ENCODE results near the gene TPPP2.
A peak's percentile ranks its signal among the peaks of the same experiment; 100 is the strongest.
"Not testable (repeated sequence)": the region's sequence is repeated elsewhere in the genome, so short reads cannot be mapped to it uniquely, and the experiment has no call there.

Gene TPPP2

DNA sequence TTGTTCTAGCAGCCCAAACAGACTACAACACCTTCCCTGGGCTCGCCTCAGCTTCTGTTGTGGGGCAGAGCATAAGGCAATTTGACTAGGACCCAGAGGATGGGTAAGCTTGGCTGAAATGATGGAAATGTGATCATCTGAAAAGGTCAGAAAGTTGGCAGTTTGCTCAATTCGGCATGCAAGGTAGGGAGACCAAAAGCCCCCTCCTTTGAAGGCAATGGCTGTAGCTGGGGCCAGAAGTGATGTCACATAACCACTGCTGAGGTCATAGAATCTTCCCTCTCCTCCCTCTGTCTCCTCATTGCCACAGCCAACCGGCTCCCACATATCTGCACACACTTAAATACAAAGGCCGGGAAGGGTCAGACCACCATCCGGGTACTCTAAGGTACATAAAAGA, at the start of gene TPPP2:
Gene TPPP2 (plus strand): TSS at position 301 of the 400 bp plus-strand sequence. CDS start 365 bp downstream, outside the sequence.
- DNase-seq (ENCODE audit: insufficient read length, low spot score) (no peak), FAIRE-seq (no peak)
- no peak for TF ChIP-seq POLR2A (IDR thresholded peaks at IDR 0.05; ENCODE audit: low read depth, low read length)

DNA sequence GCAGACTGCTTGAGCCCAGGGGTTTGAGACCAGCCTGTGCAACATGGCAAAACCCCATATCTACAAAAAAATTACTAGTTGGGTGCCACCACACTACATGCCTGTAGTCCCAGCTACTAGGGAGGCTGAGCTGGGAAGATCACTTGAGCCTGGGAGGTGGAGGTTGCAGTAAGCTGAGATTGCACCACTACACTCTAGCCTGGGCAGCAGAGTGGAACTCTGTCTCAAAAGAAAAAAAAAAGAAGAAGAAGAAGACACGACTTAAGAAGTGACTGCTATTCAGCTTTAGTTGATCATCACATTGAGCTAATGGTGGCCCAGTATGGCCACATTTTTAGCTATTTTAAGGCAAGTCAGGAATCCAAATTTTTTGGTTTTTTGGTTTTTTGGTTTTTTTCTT, 49.1 kb upstream of the TPPP2 start:
- FAIRE-seq: no peak
- no peak for TF ChIP-seq POLR2A (IDR thresholded peaks at IDR 0.05; ENCODE audit: low read depth, low read length)
- no peak for DNase-seq (ENCODE audit: insufficient read length, low spot score)

DNA sequence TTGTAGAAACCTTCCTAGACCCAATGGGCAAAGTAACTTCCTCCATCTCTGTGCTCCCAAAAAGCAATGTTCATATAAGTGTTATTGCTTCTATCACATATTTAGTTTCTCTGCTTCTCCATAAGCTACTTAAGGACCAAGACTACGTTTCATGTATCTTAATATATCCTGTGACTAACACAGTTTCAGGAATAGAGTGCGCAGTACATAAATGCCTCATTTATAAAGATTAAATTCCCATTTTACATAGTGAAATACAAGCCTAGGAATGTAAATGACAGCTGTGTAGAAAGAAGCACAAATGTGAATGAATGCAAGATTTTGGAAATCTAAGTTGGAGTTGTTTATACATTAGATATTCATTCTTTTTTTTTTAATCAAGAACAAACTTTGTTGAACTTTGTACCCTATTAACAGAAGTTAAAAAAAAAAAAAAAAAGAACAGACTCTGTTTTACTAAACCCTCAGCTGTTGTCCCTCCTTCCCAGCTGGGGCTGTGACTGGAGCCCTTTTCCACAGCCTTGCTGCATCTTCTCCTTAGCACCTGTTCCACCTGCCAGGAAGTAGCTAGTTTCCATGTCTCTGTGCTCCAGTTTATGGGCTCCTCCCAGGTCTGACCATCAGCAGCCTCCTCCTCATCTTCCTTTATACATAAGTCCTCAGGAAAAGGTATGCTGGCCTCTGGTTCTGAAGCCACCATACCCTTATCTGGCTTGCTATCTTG, 47.2 kb upstream of the TPPP2 start:
- DNase-seq (ENCODE audit: insufficient read length, low spot score) (no peak), FAIRE-seq (no peak)
- no peak for TF ChIP-seq POLR2A (IDR thresholded peaks at IDR 0.05; ENCODE audit: low read depth, low read length)

DNA sequence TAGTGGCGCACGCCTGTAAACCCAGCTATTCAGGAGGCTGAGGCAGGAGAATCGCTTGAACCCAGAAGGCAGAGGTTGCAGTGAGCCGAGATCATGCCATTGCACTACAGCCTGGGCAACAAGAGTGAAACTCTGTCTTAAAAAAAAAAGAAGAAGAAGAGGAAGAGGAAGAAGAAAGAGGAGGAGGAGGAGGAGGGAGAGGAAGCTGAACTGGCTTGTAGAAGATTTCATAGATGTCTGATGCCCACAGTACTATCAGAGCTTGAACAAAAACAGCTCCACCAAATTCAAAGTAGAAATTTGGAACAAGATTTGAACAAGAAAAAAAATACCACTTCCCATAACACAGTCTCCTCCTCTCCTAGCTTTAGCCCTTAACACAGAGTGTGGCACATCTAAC, 44.4 kb upstream of the TPPP2 start:
- not testable (repeated sequence) for DNase-seq (ENCODE audit: insufficient read length, low spot score); FAIRE-seq

DNA sequence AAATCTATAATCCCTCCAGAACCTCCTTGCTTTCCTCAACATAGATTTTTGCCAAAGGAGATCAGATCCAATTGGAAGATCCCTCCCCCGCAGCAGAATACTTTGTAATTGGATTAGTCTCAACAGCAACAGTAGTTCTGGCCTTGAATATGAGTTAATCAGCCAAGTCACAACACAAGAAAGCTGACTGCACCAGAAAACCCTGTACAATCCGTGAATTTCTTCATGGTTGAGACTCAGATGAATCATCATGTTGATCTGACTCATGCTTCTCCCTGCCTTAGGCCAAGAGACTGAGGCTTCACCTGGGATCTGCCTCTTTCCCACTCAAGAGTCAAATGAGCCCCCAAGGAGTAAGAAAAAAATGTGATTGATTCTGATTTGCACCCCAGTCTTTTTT, 43.2 kb upstream of the TPPP2 start:
- DNase-seq (ENCODE audit: insufficient read length, low spot score) (peak; percentile 57), FAIRE-seq (peak; percentile 88)

DNA sequence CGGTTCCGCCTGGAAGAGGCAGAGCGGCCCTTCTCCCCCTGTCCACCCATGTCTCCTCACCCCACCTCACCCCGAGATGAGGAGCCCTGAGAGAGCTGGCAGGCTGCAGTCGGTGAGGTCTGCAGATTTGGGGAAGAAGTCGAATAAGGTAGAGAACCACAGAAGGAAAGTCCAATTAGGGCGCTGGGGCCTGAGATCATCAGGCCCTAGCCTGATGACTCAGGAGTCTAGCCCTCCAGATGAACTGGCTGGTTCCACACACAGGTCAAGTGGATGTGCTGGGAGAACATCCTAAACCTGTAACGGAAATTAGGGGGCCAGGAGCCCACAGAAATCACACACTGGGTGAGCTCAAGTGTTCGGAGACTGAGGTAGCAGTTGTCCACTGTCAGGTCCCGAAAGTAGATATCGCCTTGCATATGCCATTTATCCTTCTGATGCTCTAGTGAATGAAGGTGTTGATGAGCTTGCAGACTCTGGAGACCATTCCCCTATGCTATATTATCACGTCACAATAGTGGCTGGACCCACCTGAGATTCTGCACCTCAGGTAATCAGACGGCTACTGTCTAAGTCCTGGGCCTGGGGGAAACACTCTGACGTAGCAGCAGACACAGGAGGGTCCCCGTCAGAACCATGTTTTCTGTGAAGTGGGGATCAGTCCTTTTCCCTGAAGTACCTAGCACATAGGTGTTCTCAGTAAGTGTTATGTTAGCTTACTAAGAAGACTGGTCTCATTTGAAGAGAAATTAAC, 41.1 kb upstream of the TPPP2 start:
- no peak for FAIRE-seq
- DNase-seq (ENCODE audit: insufficient read length, low spot score): no peak
- no peak for TF ChIP-seq POLR2A (IDR thresholded peaks at IDR 0.05; ENCODE audit: low read depth, low read length)

More for the DNA sequence above, 43.2 kb upstream of the TPPP2 start:
- TF ChIP-seq POLR2A (IDR thresholded peaks at IDR 0.05; ENCODE audit: low read depth, low read length): no peak

DNA sequence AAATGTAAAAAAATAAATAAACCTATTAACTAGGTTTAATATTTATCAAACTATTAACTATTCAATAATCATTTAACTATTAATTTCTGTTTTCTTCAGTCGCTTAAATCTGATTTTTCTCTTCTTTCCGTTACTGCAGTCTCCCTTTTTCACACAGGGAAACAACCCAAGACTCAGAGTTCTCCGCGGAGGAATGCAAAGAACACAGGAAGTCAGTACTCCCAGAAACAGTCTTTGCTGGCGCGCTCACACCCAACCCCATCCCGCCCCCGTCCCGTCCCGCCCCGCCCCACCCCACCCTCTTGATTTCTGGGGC, 40.6 kb upstream of the TPPP2 start:
- FAIRE-seq (no peak), DNase-seq (ENCODE audit: insufficient read length, low spot score) (peak; percentile 54)
- TF ChIP-seq POLR2A (IDR thresholded peaks at IDR 0.05; ENCODE audit: low read depth, low read length): no peak

DNA sequence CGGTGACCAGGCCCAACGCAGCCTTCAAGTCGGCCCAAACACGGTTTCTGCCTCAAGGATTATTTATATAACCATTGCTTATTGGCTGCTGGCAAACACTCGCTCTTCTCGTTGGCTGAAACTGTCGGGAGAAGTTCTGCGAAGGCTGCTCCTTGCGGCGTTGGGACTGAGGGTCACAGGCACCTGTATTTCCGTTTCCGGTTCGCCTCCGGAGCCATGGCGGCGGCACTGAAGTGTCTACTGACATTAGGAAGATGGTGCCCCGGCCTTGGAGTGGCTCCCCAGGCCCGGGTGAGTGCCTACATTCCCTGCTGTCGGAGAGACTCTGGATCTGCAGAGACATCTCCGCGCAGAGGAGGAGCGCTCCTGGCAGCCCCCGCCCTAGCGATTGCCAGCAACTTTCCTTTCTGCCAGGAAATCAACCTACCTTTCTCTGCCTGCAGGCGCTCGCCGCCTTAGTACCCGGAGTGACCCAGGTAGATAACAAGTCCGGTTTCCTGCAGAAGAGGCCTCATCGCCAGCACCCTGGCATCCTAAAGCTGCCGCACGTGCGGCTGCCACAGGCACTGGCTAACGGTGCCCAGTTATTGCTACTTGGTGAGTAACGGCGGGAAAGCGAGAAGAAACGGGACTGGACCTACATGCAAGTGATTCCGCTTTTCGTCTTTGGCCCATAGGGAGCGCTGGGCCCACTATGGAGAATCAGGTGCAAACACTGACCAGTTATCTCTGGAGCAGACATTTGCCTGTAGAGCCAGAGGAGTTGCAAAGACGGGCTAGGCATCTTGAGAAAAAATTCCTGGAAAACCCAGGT, 40.0 kb upstream of the TPPP2 start, which contains the start of gene METTL17:
Gene METTL17 (plus strand): TSS at position 194 of the 814 bp plus-strand sequence. CDS start 23 bp downstream, at position 217.
- peak; percentile 58 for TF ChIP-seq POLR2A (IDR thresholded peaks at IDR 0.05; ENCODE audit: low read depth, low read length)
- DNase-seq (ENCODE audit: insufficient read length, low spot score) (no peak), FAIRE-seq (peak; percentile 53)

DNA sequence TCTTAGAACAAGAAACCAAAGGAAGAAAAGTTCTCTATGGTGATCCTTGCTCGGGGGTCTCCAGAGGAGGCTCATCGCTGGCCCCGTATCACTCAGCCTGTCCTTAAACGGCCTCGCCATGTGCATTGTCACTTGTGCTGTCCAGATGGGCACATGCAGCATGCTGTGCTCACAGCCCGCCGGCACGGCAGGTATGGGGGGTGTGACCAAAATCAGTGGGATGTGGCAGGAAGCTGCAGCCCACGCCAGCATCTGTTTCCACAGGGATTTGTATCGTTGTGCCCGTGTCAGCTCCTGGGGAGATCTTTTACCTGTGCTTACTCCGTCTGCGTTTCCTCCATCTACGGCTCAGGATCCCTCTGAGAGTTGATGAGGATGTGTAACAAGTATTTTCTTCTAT, 33.5 kb upstream of the TPPP2 start:
- FAIRE-seq (no peak), DNase-seq (ENCODE audit: insufficient read length, low spot score) (no peak)
- TF ChIP-seq POLR2A (IDR thresholded peaks at IDR 0.05; ENCODE audit: low read depth, low read length): no peak

DNA sequence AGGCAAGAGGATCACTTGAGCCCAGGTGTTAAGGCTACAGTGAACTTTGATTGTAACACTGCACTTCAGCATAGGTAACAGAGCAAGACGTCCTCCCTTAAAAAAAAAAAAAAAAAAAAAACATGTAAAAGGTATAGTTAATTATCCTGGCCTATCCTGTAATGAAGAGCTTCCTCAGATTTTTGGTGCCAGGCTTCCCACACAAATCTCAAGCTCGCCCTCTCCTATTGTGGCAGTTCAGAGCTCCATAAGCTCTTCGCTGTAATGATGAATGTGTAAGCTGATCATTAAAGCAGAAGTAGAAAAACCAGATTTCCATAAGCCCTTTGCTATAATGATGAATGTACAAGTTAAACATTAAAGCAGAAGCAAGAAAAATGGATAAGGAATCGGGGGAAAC, 32.9 kb upstream of the TPPP2 start:
- no peak for TF ChIP-seq POLR2A (IDR thresholded peaks at IDR 0.05; ENCODE audit: low read depth, low read length)
- DNase-seq (ENCODE audit: insufficient read length, low spot score) (no peak), FAIRE-seq (no peak)

DNA sequence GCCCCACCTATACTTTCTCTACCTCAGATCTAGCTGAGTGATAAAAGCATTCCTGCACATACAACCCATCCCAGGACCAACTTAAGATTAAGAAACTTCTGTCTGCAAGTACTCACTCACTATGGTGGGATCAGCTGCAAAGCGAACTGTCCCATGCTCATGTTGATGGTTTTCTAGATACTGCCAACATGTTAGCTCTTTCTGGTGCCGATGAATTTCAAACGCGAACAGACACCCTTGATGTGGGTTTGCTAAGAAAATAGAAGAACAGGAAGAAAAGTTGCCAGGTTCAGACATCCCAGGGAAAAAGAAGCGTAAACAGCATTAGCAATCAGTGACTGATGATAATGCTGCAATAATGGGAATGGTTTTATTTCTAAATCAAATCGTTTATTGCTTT, 32.5 kb upstream of the TPPP2 start:
- FAIRE-seq: no peak
- no peak for DNase-seq (ENCODE audit: insufficient read length, low spot score)
- TF ChIP-seq POLR2A (IDR thresholded peaks at IDR 0.05; ENCODE audit: low read depth, low read length): no peak

DNA sequence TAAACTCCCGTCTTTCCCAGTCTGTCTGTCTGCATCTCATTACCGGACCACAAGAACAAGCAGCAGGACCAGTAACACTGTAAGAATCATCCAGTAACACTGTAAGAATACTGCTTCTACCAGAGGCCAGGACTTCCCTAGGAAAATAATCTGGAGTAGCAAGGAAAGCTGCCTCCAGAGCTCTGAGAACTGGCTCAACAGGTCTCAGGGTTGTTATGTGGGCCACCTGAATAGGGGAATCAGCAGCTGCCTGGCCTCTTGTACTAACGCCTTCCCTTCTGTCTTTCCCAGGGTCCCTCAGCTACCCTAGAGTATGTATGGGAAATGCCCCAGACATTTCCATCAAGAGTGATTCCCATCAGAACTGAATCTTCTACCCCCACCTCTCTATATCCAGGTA, 31.9 kb upstream of the TPPP2 start:
- no peak for DNase-seq (ENCODE audit: insufficient read length, low spot score)
- FAIRE-seq: no peak
- no peak for TF ChIP-seq POLR2A (IDR thresholded peaks at IDR 0.05; ENCODE audit: low read depth, low read length)

DNA sequence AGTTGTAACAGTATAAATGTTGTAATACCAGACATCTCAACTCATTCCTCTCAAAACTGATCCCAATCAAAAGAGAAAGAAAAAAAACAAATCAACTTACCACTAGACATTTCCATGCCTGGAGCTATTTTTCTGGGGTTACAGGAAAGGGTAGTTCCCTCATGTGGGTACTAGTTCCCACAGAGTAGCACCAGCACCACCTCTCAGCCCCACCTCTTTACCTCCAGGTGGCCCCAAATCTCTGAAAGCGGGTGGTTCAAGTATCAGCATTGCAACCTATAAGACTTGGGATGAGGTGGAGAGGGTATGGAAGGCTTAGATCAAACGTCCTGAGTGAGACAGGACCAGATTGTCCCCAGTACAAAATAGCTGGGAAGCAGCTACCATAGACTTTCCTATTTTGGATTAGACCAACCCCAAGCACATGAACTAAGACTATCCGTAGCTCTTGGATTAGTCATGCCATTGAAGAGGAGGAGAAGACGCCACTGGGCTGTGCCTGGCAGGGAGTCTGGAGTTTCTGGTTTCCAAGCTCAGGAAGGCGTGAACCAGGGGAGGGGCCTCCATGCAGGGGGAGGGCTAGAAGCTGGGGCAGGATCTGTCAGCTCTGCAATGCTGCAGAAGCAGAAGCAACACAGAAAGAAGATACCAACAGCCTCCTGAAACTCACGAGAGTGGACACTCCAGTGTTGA, 31.2 kb upstream of the TPPP2 start, which contains the start of gene SLC39A2:
Gene SLC39A2 (plus strand): TSS at position 620 of the 693 bp plus-strand sequence. CDS start 154 bp downstream, outside the sequence.
- FAIRE-seq (peak; percentile 41), DNase-seq (ENCODE audit: insufficient read length, low spot score) (peak; percentile 43)
- TF ChIP-seq POLR2A (IDR thresholded peaks at IDR 0.05; ENCODE audit: low read depth, low read length): no peak

Measured in H54 (cell line).